Neural progenitor cell (in vitro differentiated cells): ENCODE results near the gene CD19.

Source experiments
- EZH2 ChIP-seq: fragments of 200-600 bp; sonication (generic); IDR thresholded peaks from 2 replicates; pipeline ENCODE4 v1.6.1; 2017; ENCODE audit warnings: antibody characterized with exemption, mild to moderate bottlenecking, moderate library complexity
- EZH2phosphoT487 ChIP-seq: fragments of 200-600 bp; sonication (generic); IDR thresholded peaks from 2 replicates; pipeline ENCODE4 v1.6.1; 2017; ENCODE audit warnings: antibody characterized with exemption
- TF ChIP-seq, protein P1 (sequence below): fragments of 200-600 bp; sonication (generic); IDR thresholded peaks from 2 replicates; pipeline ENCODE4 v1.5.1; 2017; ENCODE audit warnings: antibody characterized with exemption, mild to moderate bottlenecking

DNA sequence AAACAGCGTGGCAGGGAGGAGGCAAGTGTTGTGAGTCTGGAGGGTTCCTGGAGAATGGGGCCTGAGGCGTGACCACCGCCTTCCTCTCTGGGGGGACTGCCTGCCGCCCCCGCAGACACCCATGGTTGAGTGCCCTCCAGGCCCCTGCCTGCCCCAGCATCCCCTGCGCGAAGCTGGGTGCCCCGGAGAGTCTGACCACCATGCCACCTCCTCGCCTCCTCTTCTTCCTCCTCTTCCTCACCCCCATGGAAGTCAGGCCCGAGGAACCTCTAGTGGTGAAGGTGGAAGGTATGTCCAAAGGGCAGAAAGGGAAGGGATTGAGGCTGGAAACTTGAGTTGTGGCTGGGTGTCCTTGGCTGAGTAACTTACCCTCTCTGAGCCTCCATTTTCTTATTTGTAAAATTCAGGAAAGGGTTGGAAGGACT is at the start of gene CD19:
- TF ChIP-seq EZH2, result no peak
- TF ChIP-seq, protein P1, sequence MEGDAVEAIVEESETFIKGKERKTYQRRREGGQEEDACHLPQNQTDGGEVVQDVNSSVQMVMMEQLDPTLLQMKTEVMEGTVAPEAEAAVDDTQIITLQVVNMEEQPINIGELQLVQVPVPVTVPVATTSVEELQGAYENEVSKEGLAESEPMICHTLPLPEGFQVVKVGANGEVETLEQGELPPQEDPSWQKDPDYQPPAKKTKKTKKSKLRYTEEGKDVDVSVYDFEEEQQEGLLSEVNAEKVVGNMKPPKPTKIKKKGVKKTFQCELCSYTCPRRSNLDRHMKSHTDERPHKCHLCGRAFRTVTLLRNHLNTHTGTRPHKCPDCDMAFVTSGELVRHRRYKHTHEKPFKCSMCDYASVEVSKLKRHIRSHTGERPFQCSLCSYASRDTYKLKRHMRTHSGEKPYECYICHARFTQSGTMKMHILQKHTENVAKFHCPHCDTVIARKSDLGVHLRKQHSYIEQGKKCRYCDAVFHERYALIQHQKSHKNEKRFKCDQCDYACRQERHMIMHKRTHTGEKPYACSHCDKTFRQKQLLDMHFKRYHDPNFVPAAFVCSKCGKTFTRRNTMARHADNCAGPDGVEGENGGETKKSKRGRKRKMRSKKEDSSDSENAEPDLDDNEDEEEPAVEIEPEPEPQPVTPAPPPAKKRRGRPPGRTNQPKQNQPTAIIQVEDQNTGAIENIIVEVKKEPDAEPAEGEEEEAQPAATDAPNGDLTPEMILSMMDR, result no peak
- no peak for TF ChIP-seq EZH2phosphoT487
